H1 (cell line): ENCODE data around the gene CAMK1. TPM values are rescaled to one million over a fixed set of nuclear protein-coding genes. Genes with fewer than 3 reads are reported as not detected.

Source experiments
- CTCF ChIA-PET: fragments of 300-600 bp; sonication (Branson Sonifier 250); formaldehyde crosslinking; loops from one replicate; lab custom pipeline; 2021; ENCODE audit not compliant: partially characterized antibody; lab: Charles Lee
- POLR2A ChIA-PET: fragments of 300-600 bp; sonication (Branson Sonifier 250); formaldehyde crosslinking; loops from one replicate; lab custom pipeline; 2021; ENCODE audit warnings: inconsistent platforms; ENCODE audit not compliant: partially characterized antibody; lab: Charles Lee
- DNase-seq, 2 experiments: peaks; one replicate each; pipeline versions ENCODE4 v3.0.0 to v3.0.0-alpha.2; 2010 to 2022; ENCODE audit warnings: low spot score in 2 of 2, low read depth in 1 of 2, mixed read lengths in 1 of 2
- FAIRE-seq: peaks from 2 replicates; lab custom pipeline; 2011; peaks lifted over from hg19 to GRCh38; lab: Jason Lieb, UNC
- H2AFZ ChIP-seq: 2 replicates; pipeline ENCODE4 v1.8.1; 2012; ENCODE audit warnings: low read length, inconsistent platforms
- H2AK5ac ChIP-seq: 2 replicates; pipeline ENCODE4 v1.6.1; 2013; ENCODE audit warnings: low read depth, low read length
- H2BK120ac ChIP-seq: replicated peaks from 2 replicates; pipeline ENCODE3; 2013; ENCODE audit warnings: low read depth, low read length, inconsistent platforms
- H2BK12ac ChIP-seq: 2 replicates; pipeline ENCODE4 v1.6.1; 2013; ENCODE audit warnings: low read depth, low read length
- H2BK15ac ChIP-seq: 2 replicates; pipeline ENCODE4 v1.6.1; 2013; ENCODE audit warnings: low read length
- H2BK20ac ChIP-seq: 2 replicates; pipeline ENCODE4 v1.6.1; 2013; ENCODE audit warnings: low read length
- H2BK5ac ChIP-seq: 2 replicates; pipeline ENCODE4 v1.6.1; 2013; ENCODE audit warnings: low read depth, low read length
- H3K14ac ChIP-seq: 2 replicates; pipeline ENCODE4 v1.6.1; 2013; ENCODE audit warnings: inconsistent platforms; ENCODE audit not compliant: insufficient read length
- H3K18ac ChIP-seq: 2 replicates; pipeline ENCODE4 v1.6.1; 2013; ENCODE audit warnings: low read length; ENCODE audit errors: extremely low read depth
- H3K23ac ChIP-seq: 2 replicates; pipeline ENCODE4 v1.6.1; 2013; ENCODE audit warnings: inconsistent platforms; ENCODE audit not compliant: insufficient read length
- H3K23me2 ChIP-seq: 2 replicates; pipeline ENCODE4 v1.6.1; 2013; ENCODE audit warnings: low read depth, low read length
- H3K27ac ChIP-seq: 2 replicates; pipeline ENCODE4 v1.6.1; 2011; ENCODE audit warnings: low read depth, low read length, inconsistent platforms
- H3K27me3 ChIP-seq, 4 experiments: replicated peaks in 1 of 4; 1 replicate in 1 of 4; 2 replicates in 3 of 4; pipeline versions ENCODE4 v1.6.1 to v1.8.1; 2011 to 2013; ENCODE audit warnings: low read length in 3 of 4, mild to moderate bottlenecking in 3 of 4, inconsistent platforms in 2 of 4, mixed read lengths in 2 of 4, moderate library complexity in 1 of 4; ENCODE audit not compliant: control insufficient read depth in 3 of 4, insufficient read depth in 3 of 4; ENCODE audit errors: extremely low read depth in 1 of 4
- H3K36me3 ChIP-seq, 4 experiments: 2 replicates each; pipeline versions ENCODE4 v1.6.1 to v1.8.1; 2011 to 2013; ENCODE audit warnings: mild to moderate bottlenecking in 4 of 4, low read length in 3 of 4, moderate library complexity in 2 of 4, control low read depth in 1 of 4, inconsistent platforms in 1 of 4; ENCODE audit not compliant: insufficient read depth in 4 of 4, control insufficient read depth in 2 of 4
- H3K4ac ChIP-seq: replicated peaks from 2 replicates; pipeline ENCODE3; 2013; ENCODE audit warnings: low read length, low read depth, mixed read lengths, inconsistent platforms; ENCODE audit not compliant: insufficient read length
- H3K4me1 ChIP-seq, 4 experiments: replicated peaks in 1 of 4; 1 replicate in 1 of 4; 2 replicates in 3 of 4; pipeline versions ENCODE4 v1.6.1 to v1.8.1; 2011 to 2013; ENCODE audit warnings: low read length in 3 of 4, inconsistent platforms in 2 of 4, mixed read lengths in 1 of 4; ENCODE audit not compliant: insufficient read depth in 4 of 4, control insufficient read depth in 3 of 4
- H3K4me2 ChIP-seq, 2 experiments: 2 replicates each; pipeline versions ENCODE4 v1.6.1 to v1.8.1; 2011 to 2013; ENCODE audit warnings: low read depth in 2 of 2, low read length in 2 of 2, control low read depth in 1 of 2, inconsistent platforms in 1 of 2, mild to moderate bottlenecking in 1 of 2; ENCODE audit not compliant: insufficient read depth in 1 of 2
- H3K4me3 ChIP-seq, 4 experiments: fragments of 200-600, 300-600 bp in 1 of 4; sonication (generic), shearing (Covaris generic), sonication (Bioruptor Twin) in 1 of 4; 2 replicates each; pipeline versions ENCODE4 v1.5.1 to v1.8.1; 2011 to 2016; ENCODE audit warnings: low read length in 4 of 4, low read depth in 3 of 4, control low read depth in 2 of 4, inconsistent platforms in 2 of 4, mild to moderate bottlenecking in 2 of 4, mixed read lengths in 1 of 4, moderate library complexity in 1 of 4; ENCODE audit not compliant: insufficient read depth in 2 of 4; ENCODE audit errors: extremely low read depth in 1 of 4
- H3K56ac ChIP-seq: replicated peaks from 2 replicates; pipeline ENCODE3; 2013; ENCODE audit warnings: low read depth, mild to moderate bottlenecking, mixed read lengths, low read length, inconsistent platforms; ENCODE audit not compliant: insufficient read length
- H3K79me1 ChIP-seq: 2 replicates; pipeline ENCODE4 v1.6.1; 2013; ENCODE audit warnings: low read depth, low read length, control low read depth
- H3K79me2 ChIP-seq, 2 experiments: 2 replicates each; pipeline versions ENCODE4 v1.6.1 to v1.8.1; 2012 to 2013; ENCODE audit warnings: low read length in 2 of 2, mild to moderate bottlenecking in 2 of 2, inconsistent platforms in 1 of 2; ENCODE audit not compliant: insufficient read depth in 2 of 2, control insufficient read depth in 1 of 2
- H3K9ac ChIP-seq, 4 experiments: replicated peaks in 1 of 4; 1 replicate in 1 of 4; 2 replicates in 3 of 4; pipeline versions ENCODE4 v1.6.1 to v1.8.1; 2011 to 2013; ENCODE audit warnings: low read depth in 3 of 4, low read length in 3 of 4, control low read depth in 2 of 4, mild to moderate bottlenecking in 2 of 4, moderate library complexity in 2 of 4, inconsistent platforms in 1 of 4; ENCODE audit errors: extremely low read depth in 1 of 4
- H3K9me3 ChIP-seq, 2 experiments: 2 replicates each; pipeline versions ENCODE4 v1.6.1 to v1.8.1; 2012 to 2013; ENCODE audit warnings: mild to moderate bottlenecking in 2 of 2, moderate library complexity in 2 of 2, control low read depth in 1 of 2, inconsistent platforms in 1 of 2, low read depth in 1 of 2, low read length in 1 of 2, mixed read lengths in 1 of 2; ENCODE audit not compliant: insufficient read depth in 2 of 2
- H4K20me1 ChIP-seq, 2 experiments: replicated peaks in 1 of 2; 2 replicates each; pipeline versions ENCODE3 to v1.8.1; 2011 to 2013; ENCODE audit warnings: inconsistent platforms in 2 of 2, low read length in 2 of 2, mild to moderate bottlenecking in 1 of 2; ENCODE audit not compliant: insufficient read depth in 2 of 2, control insufficient read depth in 1 of 2
- H4K5ac ChIP-seq: 2 replicates; pipeline ENCODE4 v1.6.1; 2013; ENCODE audit warnings: low read length, low read depth, mixed read lengths, inconsistent platforms; ENCODE audit not compliant: insufficient read length
- H4K8ac ChIP-seq: 2 replicates; pipeline ENCODE4 v1.8.0; 2013; ENCODE audit warnings: mild to moderate bottlenecking, moderate library complexity, low read length, inconsistent platforms; ENCODE audit not compliant: insufficient read depth; ENCODE audit errors: extremely low read depth
- H4K91ac ChIP-seq: replicated peaks from 2 replicates; pipeline ENCODE3; 2013; ENCODE audit warnings: low read length, mixed read lengths, inconsistent platforms; ENCODE audit not compliant: insufficient read length
- BACH1 ChIP-seq: IDR thresholded peaks from 2 replicates; pipeline ENCODE4 v1.6.1; 2012; ENCODE audit warnings: low read length, improper control_type of control experiment
- CTCF ChIP-seq, 3 experiments: IDR thresholded peaks; 1 replicate in 2 of 3; 2 replicates in 1 of 3; pipeline versions ENCODE4 v1.5.1 to v1.6.1; 2011; ENCODE audit warnings: low read length in 3 of 3, mild to moderate bottlenecking in 3 of 3, inconsistent platforms in 2 of 3, low read depth in 1 of 3, moderate library complexity in 1 of 3; ENCODE audit not compliant: insufficient read depth in 1 of 3; ENCODE audit errors: control extremely low read depth in 1 of 3
- GTF2F1 ChIP-seq: IDR thresholded peaks from 2 replicates; pipeline ENCODE4 v1.6.1; 2012; ENCODE audit warnings: low read depth, low read length, improper control_type of control experiment, borderline replicate concordance
- KDM4A ChIP-seq: IDR thresholded peaks from one replicate; pipeline ENCODE4 v1.7.1; 2012; ENCODE audit warnings: low read depth, mild to moderate bottlenecking, moderate library complexity, low read length, inconsistent platforms; ENCODE audit not compliant: severe bottlenecking
- POLR2A ChIP-seq, 2 experiments: IDR thresholded peaks; 1 replicate in 1 of 2; 2 replicates in 1 of 2; pipeline ENCODE4 v1.6.1; 2011; ENCODE audit warnings: low read depth in 2 of 2, low read length in 2 of 2, mild to moderate bottlenecking in 2 of 2; ENCODE audit errors: control extremely low read depth in 1 of 2
- SAP30 ChIP-seq: fragments of 300-600 bp; sonication (generic); IDR thresholded peaks from 2 replicates; pipeline ENCODE4 v1.7.1; 2012; ENCODE audit warnings: low read length, moderate library complexity, mild to moderate bottlenecking, inconsistent platforms; ENCODE audit not compliant: insufficient read depth, insufficient replicate concordance
- ZNF274 ChIP-seq: IDR thresholded peaks from 2 replicates; pipeline ENCODE4 v1.7.0; 2012; ENCODE audit warnings: low read length, borderline replicate concordance; ENCODE audit errors: extremely low read depth
- WGBS, 2 experiments: shearing (Covaris generic) in 1 of 2; methylation state at CpG; one replicate each; pipeline versions ENCODE4 v1.1.6 to v1.1.7; 2013 to 2015; ENCODE audit warnings: low lambda C conversion rate in 2 of 2, mixed read lengths in 2 of 2, inconsistent platforms in 1 of 2, low coverage in 1 of 2, missing lambda C conversion rate in 1 of 2; ENCODE audit not compliant: insufficient replicate concordance in 2 of 2, insufficient coverage in 1 of 2, insufficient read length in 1 of 2; ENCODE audit errors: extremely low coverage in 1 of 2, missing lambda C conversion rate in 1 of 2; 5-methylcytosine and 5-hydroxymethylcytosine counted together
- polyA plus RNA-seq, 7 experiments: library from polyadenylated mRNA; depleted of rRNA in 3 of 7; stranded (reverse) in 5 of 7; unstranded in 2 of 7; fragments of >200 nt in 5 of 7; fragments of 200-250 nt in 2 of 7; gene quantifications; 1 replicate in 5 of 7; 2 replicates in 1 of 7; 4 replicates in 1 of 7; pipeline versions ENCODE4 v1.2.1 to v1.2.3, GENCODE V29; 2011 to 2013; ENCODE audit warnings: missing spikeins in 2 of 7, mixed read lengths in 2 of 7
- total RNA-seq: library from RNA; stranded (reverse); fragmentation: NEBNext Ultra II Directional; extraction: Animal tissue kit (Norgen Biotek cat#: 25700); gene quantifications from 2 replicates; pipeline ENCODE4 v1.2.1, GENCODE V29; 2021

Gene CAMK1
- total and polyA plus RNA-seq, 2 of the 8 experiments (the other 6 are each of a cell fraction or from before 2014, with no cell fraction given), result 4.9 to 5.1 TPM

- Histone ChIP-seq H3K4me1 (no peaks in the 10 kb centered on the region; a peak in 3 of 7 replicates), H3K27me3 (no peaks in the 10 kb centered on the region), H3K18ac (0 out of 2 replicates have a peak overlapping the region, but pooled peaks have one; percentile 2), H3K9me3 (no peaks in the 10 kb centered on the region), H3K4me3 (peak overlapping the region; percentile 21 to 52 (median 47); a peak in 7 of 8 replicates), H4K20me1 (no peaks in the 10 kb centered on the region), H3K9ac (no peak overlapping the region), H3K23me2 (peaks cover 9% of the 10 kb centered on the region), H4K5ac (peak overlapping the region; percentile 31), H3K56ac (no peak overlapping the region), H2BK5ac (no peak overlapping the region; the same call in 1 of the 2 replicates), H3K79me1 (no peaks in the 10 kb centered on the region; the same call in 1 of the 2 replicates), H2BK15ac (0 out of 2 replicates have a peak overlapping the region, but pooled peaks have one; percentile 88), H3K4ac (no peak overlapping the region), H3K23ac (no peak overlapping the region), H2BK120ac (no peak overlapping the region), H2BK20ac (no peak overlapping the region), H3K36me3 (no peaks in the 10 kb centered on the region), H4K91ac (no peak overlapping the region), H3K14ac (no peak overlapping the region), H2BK12ac (0 out of 2 replicates have a peak overlapping the region, but pooled peaks have one; percentile 1), H2AK5ac (no peak overlapping the region), H4K8ac (no peak overlapping the region), H3K4me2 (peak overlapping the region; percentile 20 to 88), H3K79me2 (peaks cover 1 to 3% of the 10 kb centered on the region in 2 experiments; a peak in 2 of 4 replicates), H3K27ac (0 out of 2 replicates have a peak overlapping the region, but pooled peaks have one; percentile 38), H2AFZ (peak overlapping the region; percentile 99)
- CTCF ChIA-PET, result interaction anchor here (0.5 to 8.6 kb wide), 56 partner anchors 10 to 592 kb away, joined by 3 to 109 read pairs (median 4); partner anchors contain the start of genes CPNE9 and OGG1
- DNase-seq (peak; percentile 64 to 89), FAIRE-seq (peak; percentile 48)
- 1% methylated on average over 11 of the region's 11 CpGs; no CpG with 5 or more reads in 1 of the 2 experiments for WGBS, 2 experiments
- POLR2A ChIA-PET, result interaction anchor here (0.7 to 8.4 kb wide), 7 partner anchors 10 to 330 kb away, joined by 3 to 60 read pairs (median 3); partner anchors contain the start of genes ARPC4, OGG1 and SETD5
- no peak for TF ChIP-seq KDM4A
- no peak for TF ChIP-seq BACH1
- TF ChIP-seq CTCF (IDR thresholded peaks at IDR 0.05; ENCODE audit: control extremely low read depth in 1 of 3, insufficient read depth in 1 of 3, low read depth in 1 of 3, low read length in 3 of 3), result peak; percentile 87 to 99 (median 94)
- no peak for TF ChIP-seq GTF2F1
- TF ChIP-seq POLR2A (IDR thresholded peaks at IDR 0.05; ENCODE audit: control extremely low read depth in 1 of 2, low read depth in 2 of 2, low read length in 2 of 2), result 0 out of 3 replicates have a peak, but pooled peaks of 1 of the 2 experiments have one; percentile 31
- TF ChIP-seq ZNF274, result no peak
- TF ChIP-seq SAP30, result no peak
Observed at GRCh38 chr3:9727041-9727595, 42.6 kb downstream of the CAMK1 start.
